ENCODE data around the gene C19orf67.

The C19orf67 gene

DNA sequence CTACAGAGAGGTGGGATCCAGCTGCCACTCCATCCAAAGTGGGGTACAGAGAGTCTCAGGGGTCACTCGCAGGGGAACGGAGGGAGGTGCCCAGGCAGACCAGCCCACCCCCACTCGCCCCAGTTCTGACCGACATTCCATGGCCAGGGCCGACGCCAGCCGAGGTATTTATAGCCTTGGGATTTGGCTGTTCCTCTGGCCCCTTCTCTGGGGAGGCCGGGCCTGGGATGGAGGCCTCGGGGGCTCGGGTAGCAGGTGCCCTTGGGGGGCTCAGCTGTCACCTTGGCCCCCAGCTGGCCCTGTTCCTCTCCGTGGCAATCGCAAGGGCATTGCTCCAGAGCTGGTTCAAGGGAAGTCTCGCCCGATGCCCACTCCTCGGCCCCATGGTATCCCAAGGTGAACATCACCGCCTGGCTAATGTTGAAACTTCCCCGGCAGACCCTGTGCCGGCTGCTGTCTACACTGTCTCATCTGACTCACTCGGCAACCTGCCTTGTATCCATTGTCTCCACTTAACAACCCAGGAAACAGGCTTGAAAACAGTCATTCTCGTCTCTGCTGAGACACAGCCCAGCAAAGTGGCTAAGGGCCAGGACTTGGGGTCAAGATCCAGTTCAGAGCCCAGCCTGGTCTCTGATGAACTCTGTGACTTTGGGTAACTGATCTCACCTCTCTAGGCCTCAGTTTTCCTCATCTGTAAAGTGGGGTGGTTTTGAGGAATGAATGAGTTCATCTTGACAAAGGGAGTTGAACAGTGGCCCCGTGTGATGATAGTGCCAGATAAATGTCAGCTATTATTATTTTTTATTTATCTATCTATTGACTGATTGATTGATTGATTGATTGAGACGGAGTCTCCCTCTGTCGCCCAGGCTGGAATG lies 22.2 kb upstream of the C19orf67 start:
- no peak for DNase-seq (ENCODE audit: low spot score)

DNA sequence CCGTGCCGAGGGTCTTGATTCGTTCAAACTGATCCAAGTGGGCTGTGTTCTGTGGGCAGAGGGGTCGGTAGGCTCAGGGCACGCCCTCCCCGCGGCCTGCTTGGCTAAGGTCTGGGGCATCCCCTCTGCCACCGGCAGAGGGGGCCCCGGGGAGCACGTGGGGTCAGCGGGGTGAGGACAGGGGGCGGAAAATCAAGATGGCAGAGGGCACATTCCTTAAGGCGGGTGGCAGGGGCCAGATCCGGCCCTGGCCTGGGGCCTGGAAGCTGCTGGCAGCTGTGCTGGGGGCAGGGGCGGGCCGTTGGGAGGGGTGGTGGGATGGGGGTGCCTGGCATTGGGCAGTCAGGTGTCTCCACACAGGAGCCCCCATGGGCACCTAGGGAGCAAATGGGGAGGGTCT lies 21.3 kb upstream of the C19orf67 start:
- no peak for DNase-seq (ENCODE audit: low spot score)

DNA sequence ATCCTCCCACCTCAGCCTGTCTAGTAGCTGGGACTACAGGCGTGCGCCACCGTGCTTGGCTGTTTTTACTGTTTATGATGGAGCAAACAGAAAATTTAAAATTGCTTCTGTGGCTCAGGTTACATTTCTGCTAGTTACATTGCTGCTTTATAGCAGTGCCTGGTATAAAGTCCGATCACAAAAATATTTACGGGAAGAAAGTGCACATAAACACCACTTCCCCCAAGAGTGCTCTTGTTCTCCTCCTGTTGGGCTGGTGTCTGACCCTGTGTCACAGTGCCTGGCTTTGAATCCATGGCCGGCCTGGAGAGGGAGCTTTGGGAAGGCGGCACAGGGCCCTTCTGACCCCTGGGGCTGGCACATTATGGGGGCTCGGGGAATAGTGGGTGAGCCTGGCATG lies 20.1 kb upstream of the C19orf67 start:
- no peak for DNase-seq (ENCODE audit: low spot score)

DNA sequence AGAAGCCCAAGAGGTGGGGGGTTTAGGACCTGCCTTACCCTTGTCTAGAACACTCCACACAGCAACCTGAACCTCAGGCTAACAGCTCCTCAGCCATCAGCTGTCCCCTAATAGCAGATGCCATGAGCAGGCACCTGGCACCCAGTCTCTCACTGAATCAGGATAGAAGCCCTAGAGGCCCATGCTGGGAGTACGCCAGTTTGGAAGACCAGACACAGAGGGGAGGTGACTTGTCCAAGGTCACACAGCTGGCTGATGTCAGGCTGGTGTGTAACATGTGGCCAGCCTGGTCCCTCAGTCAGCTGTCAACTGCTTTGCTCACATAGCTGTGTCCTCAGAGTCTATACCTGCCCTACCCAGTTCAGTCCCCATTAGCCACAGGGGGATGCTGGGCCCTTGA lies 17.7 kb upstream of the C19orf67 start:
- DNase-seq (ENCODE audit: low spot score), result no peak

DNA sequence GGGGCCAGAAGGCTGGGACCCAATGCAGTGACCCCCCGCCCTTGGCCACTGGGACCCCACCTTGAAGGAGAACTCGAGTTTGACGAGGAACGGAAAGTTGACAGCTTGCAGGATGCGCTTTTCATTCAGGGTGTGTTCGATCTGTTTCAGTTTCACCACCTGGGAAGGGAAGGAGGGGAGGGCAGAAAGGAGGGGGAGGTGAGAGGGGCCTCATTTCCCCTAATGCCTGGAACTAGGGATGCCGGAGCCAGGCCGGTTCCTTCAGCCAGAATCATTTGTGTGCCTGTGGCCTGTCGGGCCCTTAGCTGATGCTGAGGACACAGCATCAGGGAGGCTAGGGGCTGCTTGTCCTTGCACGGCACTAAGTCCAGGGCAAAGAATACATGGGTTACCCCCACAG lies 17.2 kb upstream of the C19orf67 start:
- DNase-seq (ENCODE audit: low spot score), result no peak

DNA sequence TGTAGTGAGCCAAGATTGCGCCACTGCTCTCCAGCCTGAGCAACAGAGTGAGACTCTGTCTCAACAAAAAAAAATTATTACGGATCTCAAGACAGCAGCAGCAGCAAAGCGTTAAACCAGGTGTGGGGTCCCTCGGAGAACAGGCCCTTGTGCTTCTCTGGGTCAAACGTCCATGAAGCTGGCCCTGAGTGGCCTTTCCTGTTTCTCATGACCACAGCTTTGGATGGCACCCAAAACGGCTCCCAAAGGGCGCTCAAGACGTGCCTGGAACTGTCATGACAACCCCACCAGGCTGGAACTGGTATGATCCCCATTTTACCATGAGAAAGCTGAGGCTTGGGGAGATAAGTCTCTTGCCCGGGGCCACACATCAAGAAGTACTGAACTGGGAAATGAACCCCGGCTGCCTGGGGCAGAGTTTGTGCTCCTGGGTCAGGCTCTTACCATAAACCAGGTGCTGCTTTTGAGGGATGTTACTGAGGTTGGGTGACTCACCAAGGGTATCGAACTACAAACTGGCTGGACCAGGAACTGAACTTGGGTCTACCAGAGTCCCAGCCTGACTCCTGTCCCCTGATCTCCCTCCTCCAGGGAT lies 16.6 kb upstream of the C19orf67 start:
- DNase-seq (ENCODE audit: low spot score), result no peak

DNA sequence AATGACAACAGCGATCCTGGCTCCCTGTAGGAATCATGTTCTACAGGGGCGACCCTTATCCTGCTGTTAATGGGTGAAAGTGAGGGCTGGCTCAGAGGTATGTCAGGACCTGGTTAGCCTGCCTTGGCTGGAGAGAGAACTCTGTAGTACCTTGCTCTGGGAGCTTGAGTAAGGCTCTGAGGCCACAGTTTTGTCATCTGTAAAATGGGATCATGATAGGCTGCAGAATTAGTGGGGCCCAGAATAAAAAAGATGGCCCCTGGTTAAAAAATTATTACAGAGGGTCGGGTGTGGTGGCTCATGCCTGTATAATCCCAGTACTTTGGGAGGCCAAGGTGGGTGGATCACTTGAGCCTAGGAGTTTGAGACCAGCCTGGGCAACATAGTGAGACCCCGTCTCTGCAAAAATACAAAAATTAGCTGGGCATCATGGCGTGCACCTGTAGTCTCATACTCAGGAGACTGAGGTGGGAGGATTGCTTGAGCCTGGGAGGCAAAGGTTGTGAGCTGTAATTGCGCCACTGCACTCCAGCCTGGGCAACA lies 15.5 kb upstream of the C19orf67 start:
- no peak for DNase-seq (ENCODE audit: low spot score)

DNA sequence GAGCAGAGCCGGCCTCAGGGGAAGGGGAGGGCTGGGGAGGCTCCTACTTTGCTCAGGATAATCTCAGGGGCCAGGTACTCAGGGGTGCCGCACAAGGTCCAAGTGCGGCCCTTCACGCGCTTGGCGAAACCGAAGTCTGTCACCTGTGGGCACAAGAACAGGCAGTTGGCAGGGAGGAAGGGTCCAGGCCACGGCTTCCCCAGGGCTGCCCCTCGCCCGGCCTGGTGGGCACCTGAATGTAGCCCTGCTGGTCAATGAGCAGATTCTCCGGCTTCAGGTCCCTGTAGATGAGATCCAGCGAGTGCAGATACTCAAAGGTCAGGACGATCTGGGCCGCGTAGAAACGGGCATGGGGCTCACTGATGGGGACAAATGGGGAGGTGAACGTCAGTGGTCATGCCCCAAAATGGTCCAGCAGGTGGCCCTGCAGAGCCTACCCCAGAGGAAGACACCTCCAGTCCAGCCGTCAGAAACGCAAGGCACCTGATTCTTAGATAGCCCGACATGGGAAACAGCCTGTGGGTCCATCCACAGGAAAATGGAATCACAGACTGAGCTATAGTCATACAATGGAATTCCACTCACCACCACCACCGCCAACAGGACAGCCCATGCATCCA lies 12.1 kb upstream of the C19orf67 start:
- no peak for DNase-seq (ENCODE audit: low spot score)

DNA sequence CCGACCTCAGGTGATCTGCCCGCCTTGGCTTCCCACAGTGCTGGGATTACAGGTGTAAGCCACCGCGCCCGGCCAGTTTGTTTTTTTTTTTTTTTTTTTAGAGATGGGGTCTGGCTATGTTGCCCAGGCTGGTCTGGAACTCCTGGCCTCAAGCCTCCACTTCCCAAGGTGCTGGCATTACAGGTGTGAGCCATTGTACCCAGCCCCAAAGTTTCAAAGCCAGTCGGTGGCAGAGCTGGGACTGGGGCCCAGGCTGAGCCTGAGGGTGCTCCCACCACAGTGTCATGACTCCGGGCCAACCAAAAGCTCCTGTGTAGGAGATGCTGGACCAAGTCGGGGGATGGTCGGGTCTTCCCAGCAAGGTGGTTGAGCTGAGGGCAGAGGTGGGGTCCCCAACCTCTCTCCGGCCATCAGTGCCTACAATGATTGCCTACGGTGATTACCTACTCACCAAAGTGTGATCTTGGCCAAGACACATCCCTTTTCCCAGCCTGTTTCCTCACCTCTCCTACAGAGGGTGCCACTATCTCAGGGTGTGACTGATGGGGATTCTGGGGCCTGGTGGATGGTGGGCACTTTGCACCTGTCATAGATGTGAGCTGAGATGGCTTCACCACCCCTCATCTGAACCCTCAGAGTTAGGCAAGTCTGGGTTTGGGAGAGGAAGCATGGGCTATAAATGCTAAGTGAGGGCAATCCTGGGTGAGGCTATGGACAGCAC lies 10.8 kb upstream of the C19orf67 start:
- no peak for DNase-seq (ENCODE audit: low spot score)

DNA sequence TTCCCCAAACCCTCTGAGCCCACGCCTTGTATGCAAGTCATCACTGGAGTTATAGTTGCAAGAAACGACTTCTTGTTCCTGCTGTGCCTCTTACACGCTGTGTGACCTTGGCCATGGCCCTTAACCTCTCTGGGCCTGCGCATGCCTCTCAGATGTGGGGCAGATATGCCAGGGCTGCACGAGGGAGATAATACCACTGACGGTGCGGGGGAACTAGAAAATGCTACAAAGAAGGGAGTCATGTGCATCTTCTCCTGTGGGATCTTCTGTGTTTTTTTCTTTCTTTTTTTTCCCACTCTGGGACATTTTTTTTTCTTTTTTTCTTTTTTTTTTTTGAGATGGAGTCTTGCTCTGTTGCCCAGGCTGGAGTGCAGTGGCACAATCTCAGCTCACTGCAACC lies 9.3 kb upstream of the C19orf67 start:
- no peak for DNase-seq (ENCODE audit: low spot score)

DNA sequence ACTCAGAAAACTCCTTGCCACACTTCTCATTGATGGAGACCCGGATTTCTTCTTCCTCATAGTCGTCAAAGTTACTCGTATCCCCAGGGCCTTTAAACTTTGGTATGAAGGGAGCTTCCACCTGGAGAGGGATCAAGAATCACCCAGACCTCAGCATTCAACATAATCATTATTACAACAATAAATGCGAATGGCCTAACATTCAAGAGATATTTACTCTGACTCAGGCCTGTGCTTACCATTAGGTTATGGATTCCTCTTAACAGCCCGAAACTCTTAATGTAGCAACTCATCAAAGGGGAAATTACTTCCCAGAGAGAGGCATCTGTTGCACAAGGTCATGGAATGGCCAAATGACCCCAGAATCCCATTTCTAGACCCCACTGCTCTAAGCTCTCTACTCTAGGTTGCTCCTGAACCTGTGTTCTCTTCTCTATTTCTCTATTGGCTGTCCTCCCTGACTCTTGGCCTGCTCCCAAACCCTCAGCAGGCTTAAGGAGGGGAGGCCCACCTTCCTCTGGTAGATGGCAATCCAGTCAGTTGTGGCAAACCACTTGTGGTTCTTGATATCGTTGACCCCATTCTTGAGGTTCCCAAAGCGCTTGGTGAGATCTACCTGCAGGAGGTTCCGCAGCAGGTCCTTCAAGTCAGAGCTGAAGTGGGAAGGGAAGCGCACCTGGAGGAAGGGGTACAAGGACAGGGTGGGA lies 7.7 kb upstream of the C19orf67 start:
- no peak for DNase-seq (ENCODE audit: low spot score)

DNA sequence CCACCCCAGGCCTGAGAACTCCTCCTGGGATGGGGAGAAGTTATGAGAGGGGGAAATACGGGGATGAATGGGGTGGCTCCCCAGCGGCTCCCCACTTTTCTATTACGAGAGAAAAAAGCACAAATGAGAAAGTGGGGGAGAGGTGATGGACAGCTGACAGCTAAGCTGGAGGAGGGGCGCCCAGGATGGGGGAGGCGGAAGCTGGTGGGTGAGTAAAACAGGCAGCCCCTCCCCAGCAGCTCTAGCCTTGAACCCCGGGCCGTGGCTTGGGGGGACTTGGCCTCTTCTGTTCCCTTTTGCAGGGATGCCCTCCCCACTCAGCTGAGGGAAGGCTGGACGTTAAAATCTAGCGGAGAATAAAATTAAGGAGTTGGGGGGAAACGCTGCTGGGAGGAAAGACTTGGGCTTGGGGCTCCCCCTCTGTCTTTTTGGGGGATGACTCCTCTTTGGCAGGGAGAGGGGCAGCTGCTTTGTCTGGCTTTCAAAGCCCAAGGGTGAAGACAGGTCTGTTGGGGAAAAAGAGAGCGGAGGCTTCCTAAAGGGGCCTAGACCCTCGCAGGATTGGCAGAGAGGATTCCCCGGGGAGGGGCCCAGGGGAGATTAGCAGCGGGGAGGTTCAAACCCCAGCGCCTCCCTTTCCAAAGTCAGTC lies 6.4 kb upstream of the C19orf67 start:
- no peak for DNase-seq (ENCODE audit: low spot score)

DNA sequence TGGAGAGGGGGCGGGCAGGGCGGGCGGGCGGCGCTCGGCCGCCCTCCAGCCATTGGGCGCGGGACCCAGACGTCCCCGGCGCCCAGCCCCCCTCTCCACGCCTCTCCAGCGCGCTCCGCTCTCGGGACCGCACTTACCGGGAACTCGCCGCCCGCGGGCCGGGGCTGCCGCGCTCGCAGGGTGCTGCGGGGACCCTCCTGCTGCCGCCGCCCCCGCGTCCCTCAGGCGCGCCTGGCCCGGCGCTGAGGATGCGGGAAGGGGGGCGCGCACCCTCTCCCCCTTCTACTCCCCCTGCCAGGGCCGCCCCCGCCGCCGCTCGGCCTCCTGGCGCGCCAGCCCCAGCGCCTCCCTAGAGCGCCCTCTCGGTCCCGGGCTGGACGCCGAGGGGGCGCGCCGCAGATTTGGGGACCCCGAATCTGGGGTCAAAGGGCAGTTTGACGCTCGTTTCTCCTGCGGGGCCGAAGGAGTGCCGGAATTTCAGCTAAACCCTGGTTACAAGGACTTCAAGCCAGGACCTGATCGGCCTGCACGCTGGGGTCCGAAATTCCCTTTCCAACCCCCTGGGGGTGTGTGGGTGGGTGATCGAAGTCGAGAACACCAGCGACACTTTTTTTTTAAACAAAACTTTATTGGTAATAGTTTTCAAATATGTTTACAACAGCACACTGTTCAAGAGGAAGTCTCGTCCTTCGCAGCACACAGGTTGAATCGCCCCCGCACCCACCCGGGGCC lies 5.7 kb upstream of the C19orf67 start:
- peak; percentile 78 for DNase-seq (ENCODE audit: low spot score)

DNA sequence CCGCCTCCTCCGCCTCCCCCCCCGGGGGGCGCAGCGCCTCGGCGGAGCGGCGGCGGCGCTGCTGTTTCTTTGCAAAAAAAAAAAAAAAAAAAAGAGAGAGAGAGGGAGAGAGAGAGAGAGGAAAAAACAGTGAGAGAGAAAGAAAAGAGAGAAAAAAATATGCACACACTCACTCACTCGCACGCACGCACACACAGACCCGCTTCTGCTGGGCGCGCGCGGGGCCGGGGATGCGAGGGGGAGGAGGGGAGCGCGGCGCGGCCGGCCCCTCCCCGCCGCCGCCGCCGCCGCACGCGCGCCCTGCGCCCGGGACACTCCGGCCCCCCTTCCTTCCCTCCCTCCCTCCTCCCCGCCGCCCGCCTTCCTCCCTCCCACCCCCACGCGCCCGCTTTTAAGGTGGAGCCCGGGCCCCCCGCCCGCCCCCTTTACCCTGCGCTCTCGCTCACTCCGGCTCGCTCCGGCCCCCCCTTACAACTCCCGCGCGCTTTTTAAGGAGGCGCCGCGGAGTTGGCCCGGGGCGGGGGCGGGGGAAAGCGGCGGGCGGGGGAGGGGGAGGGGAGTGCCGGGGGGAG lies 5.0 kb upstream of the C19orf67 start, which contains the start of gene SAMD1:
Gene SAMD1, minus strand, starts transcription at position 243 of the 572 bp plus-strand sequence.
- DNase-seq (ENCODE audit: low spot score), result peak; percentile 85

DNA sequence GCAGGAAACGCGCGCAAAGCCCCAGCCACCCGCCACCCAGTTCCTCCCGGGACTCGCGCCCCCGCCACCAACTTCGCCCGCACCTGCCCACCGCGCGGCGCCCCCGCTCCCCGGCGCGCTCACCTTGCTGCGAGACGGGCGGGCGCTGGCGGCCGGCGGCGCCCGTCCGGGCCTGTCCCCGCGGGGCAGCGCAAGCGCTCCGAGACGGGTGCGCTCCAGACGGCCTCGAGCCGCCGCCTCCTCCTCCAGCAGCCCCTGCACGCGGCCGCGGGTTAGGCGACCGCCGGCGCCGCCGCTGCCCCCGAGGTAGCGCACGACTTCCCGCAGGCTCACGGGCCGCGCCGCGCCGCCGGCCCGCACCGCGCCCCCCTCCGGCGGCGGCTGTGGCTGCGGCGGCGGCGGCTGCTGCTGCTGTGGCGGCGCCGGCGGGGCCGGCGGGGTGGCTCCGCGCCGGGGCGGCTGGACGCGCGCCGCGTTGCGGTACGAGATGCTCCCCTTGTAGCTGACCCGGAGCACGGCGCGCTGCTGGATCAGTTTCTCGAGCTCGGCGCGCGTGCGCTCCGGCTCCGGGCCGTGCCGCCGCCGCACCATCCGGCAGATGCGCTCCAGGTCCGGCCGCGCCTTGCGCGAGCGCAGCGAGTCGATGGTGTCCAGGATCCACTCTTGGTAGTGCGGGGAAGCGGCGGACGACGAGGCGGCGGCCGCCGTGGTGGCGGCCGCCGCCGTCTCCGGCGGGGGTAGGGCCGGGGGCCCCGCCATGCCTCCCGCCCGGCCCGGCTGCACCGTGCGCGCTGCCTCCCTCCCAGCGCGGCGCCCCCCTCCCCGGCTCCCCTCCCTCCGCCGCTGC lies 4.3 kb upstream of the C19orf67 start:
- peak; percentile 42 for DNase-seq (ENCODE audit: low spot score)

DNA sequence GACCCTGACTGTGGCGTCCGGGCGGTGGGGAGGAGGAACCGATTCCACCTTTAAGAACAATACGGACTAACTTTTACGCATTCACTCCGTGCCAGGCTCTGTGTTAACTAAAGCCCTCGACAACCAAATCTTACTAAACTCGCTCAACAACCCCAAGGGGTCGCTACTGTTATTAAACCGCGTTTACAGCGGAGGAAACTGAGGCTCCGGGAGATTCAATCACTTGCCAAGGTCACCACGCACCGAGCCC lies 3.8 kb upstream of the C19orf67 start:
- DNase-seq (ENCODE audit: low spot score), result no peak

DNA sequence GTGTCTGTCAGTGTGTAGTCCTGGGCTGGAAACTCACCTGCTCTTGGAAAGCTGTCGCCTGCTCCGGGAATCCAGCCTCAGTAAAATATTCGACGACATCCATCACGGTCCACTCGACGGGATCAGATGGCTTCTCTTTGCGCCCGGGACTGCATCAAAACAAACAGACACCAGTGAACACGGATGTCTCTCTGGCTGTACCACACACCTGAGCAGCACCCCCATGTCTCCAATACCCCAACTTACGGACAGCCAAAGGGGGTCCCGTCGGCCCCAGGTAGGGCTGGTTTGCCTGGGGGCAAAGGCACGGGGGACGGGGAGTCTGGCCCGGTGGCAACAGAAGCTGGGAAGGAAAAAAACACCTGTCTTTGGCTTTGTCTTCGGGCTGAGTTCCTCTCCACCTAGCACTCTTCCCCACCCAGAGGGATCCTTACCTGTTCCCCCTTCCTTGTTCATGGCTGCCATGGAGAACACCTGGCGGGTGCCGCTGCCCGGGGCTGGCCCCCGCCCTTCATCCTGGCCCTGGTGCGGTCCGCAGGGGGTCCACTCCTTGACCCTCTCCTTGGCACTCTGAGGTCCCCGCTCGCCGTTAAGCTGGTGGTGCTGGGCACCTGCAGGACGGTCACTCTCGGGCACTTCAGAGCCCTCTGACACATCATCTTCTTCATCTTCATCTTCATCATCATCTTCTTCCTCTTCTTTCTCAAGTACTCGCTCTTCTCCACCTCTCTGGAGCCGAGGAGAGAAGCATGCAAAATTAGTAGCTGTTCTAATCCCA lies 3.2 kb upstream of the C19orf67 start:
- no peak for DNase-seq (ENCODE audit: low spot score)

DNA sequence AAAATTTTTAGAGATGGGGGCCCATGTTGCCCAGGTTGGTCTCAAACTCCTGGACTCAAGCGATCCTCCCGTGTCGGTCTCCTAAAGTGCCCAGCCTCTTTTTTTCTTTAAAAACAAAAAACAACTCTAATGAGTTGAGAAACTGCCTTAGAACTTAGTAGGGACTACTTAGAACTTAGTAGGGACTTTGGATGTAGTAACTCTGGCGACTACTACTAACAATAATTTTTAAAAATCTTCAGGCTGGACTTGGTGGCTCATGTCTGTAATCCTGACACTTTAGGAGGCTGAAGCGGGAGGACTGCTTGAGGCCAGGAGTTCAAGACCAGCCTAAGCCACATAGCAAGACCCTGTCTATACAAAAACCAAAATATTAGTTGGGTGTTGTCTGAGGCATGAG lies 515 bp upstream of the C19orf67 start:
- DNase-seq (ENCODE audit: low spot score), result no peak

DNA sequence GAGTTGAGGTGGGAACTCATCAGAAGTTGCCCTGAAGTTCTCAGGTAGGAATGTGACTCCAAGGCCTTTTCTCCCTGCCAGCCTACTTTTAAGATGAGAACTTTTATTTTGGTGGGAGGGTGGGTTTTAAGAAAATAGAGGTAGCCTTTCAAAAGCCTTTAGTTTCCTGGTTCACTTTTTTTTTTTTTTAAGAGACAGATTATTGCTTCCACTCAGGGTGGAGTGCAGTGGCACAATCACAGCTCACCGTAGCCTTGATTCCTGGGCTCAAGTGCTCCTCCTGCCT lies 3.0 kb downstream of the C19orf67 start:
- no peak for DNase-seq (ENCODE audit: low spot score)

Measured in Ammon's horn (tissue), 1 donor.